ENCODE data around the gene ZNF185.

Gene ZNF185

DNA sequence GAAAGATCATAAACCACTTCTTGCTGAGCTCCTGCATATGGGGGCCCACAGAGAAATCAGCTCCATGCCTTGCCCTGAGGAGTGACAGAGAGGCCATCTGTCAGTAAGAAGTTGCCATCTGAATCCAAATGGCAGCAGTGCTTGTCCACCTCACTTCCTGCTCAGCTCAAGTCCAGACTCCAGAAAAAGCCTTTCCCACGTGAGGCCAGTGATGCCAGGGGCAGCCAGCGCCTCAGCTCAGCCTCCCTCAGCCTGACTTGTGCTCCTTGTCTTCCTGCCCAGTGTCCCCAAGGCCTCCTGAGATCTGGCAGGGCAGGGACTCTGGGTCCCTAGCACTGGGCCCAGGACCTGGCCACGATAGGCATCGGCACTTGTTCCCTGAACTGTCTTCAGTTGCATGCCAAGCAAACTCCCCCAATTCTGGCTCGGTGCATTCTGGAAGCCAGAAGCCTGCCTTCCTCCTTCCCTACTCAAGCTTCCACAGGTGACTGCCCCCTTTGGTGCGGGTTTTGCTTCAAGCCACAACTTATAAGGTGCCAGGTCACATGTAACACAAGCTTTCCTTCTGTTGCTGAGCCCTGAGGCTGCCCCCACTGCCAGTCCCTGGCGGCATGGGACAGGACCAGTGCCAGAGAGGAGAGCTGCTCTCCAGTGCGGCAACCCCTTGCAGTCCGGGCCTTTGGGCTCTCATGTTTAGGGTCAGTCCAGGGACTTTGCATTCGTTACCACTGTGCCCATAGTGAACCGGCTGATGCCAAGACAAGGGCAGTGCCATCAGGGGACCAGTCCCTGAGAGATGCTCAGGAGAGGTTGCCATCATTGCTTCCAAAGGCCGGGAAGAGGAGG, 2.2 kb downstream of the ZNF185 start:
- peaks cover 0 to 23% of the 10 kb centered on the region in 2 donors for H3K4me1 ChIP-seq (ENCODE audit: control insufficient read depth in 2 of 2, insufficient read depth in 1 of 2, low read depth in 1 of 2, low read length in 2 of 2)
- H3K18ac ChIP-seq (ENCODE audit: low read length), result no peak overlapping the region
- H2BK5ac ChIP-seq (ENCODE audit: low read length), result no peak overlapping the region
- no peaks in the 10 kb centered on the region for H3K9me3 ChIP-seq (replicated peaks in 1 of 2; ENCODE audit: control insufficient read depth in 2 of 2, insufficient read depth in 1 of 2, low read depth in 1 of 2, low read length in 2 of 2)
- no peaks in the 10 kb centered on the region for H3K36me3 ChIP-seq (replicated peaks in 1 of 2; ENCODE audit: control insufficient read depth in 2 of 2, insufficient read depth in 2 of 2, low read length in 2 of 2)
- WGBS, 2 donors (ENCODE audit: extremely low coverage in 2 of 2, insufficient read length in 2 of 2, insufficient replicate concordance in 1 of 2), result no CpG with 5 or more reads among the region's 12 CpGs
- no peak overlapping the region for H3K4me3 ChIP-seq (ENCODE audit: low read length in 2 of 2)
- no peaks in the 10 kb centered on the region for H3K79me1 ChIP-seq (ENCODE audit: low read depth, low read length)
- H3K27me3 ChIP-seq (ENCODE audit: control insufficient read depth in 3 of 3, insufficient read depth in 3 of 3, low read depth in 1 of 3, low read length in 3 of 3), result peaks cover 0 to 58% (median 0%) of the 10 kb centered on the region in 3 experiments
- H4K8ac ChIP-seq (ENCODE audit: low read depth, low read length), result no peak overlapping the region
- H2AK5ac ChIP-seq (ENCODE audit: low read depth, low read length), result no peak overlapping the region
- no peak overlapping the region for H3K23ac ChIP-seq (ENCODE audit: low read depth, low read length, poor library complexity)
- DNase-seq (ENCODE audit: low spot score), result no peak
- H3K14ac ChIP-seq (ENCODE audit: low read length), result no peak overlapping the region
- H2BK15ac ChIP-seq (ENCODE audit: low read length), result no peak overlapping the region
- no peak overlapping the region for H2BK120ac ChIP-seq (ENCODE audit: low read depth, low read length)
- H3K9ac ChIP-seq (ENCODE audit: low read depth, low read length, poor library complexity), result no peak overlapping the region
- H3K4ac ChIP-seq (ENCODE audit: low read length), result no peak overlapping the region
- no peak overlapping the region for H2BK12ac ChIP-seq (ENCODE audit: low read length)
- no peak overlapping the region for H4K91ac ChIP-seq (ENCODE audit: low read depth, low read length, poor library complexity)
- H3K27ac ChIP-seq (replicated peaks; ENCODE audit: low read length), result no peak overlapping the region
- H2AFZ ChIP-seq (ENCODE audit: low read length), result no peak overlapping the region
- H3K4me2 ChIP-seq (ENCODE audit: insufficient read depth, low read length, poor library complexity, severe bottlenecking), result no peak overlapping the region

DNA sequence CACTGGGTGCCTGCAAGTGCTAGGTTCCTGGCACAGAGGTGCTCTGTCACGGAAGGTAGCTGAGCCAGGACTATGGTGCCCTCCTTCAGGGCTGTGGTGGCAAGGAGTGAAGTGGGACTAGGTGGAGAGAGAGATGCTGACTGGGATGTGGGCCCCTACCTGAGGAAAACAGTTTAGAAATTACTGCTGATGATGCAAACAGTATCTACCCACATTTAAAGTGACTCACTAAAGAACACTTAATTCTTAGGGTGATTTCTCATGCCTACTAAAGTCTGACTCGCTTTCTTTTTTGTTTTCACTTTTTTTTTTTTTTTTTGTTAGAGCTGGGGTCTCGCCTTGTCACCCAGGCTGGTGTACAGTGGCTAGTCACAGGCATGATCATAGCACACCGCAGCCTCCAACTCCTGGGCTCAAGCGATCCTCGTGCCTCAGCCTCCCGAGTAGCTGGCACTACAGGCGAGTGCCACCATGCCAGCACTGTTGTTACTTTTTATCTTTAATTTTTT, 3.1 kb downstream of the ZNF185 start:
- Histone ChIP-seq H2BK15ac (ENCODE audit: low read length) (no peak overlapping the region), H2AK5ac (ENCODE audit: low read depth, low read length) (no peak overlapping the region), H3K4ac (ENCODE audit: low read length) (no peak overlapping the region), H3K27me3 (ENCODE audit: control insufficient read depth in 3 of 3, insufficient read depth in 3 of 3, low read depth in 1 of 3, low read length in 3 of 3) (peaks cover 0 to 60% (median 0%) of the 10 kb centered on the region in 3 experiments), H3K9me3 (replicated peaks in 1 of 2; ENCODE audit: control insufficient read depth in 2 of 2, insufficient read depth in 1 of 2, low read depth in 1 of 2, low read length in 2 of 2) (no peaks in the 10 kb centered on the region), H2BK5ac (ENCODE audit: low read length) (no peak overlapping the region), H3K4me3 (ENCODE audit: low read length in 2 of 2) (no peak overlapping the region), H3K14ac (ENCODE audit: low read length) (no peak overlapping the region), H3K27ac (replicated peaks; ENCODE audit: low read length) (no peak overlapping the region), H3K9ac (ENCODE audit: low read depth, low read length, poor library complexity) (no peak overlapping the region), H2AFZ (ENCODE audit: low read length) (no peak overlapping the region), H2BK120ac (ENCODE audit: low read depth, low read length) (no peak overlapping the region), H2BK12ac (ENCODE audit: low read length) (no peak overlapping the region), H3K4me2 (ENCODE audit: insufficient read depth, low read length, poor library complexity, severe bottlenecking) (no peak overlapping the region), H3K79me1 (ENCODE audit: low read depth, low read length) (no peaks in the 10 kb centered on the region), H3K18ac (ENCODE audit: low read length) (no peak overlapping the region), H3K36me3 (replicated peaks in 1 of 2; ENCODE audit: control insufficient read depth in 2 of 2, insufficient read depth in 2 of 2, low read length in 2 of 2) (no peaks in the 10 kb centered on the region), H3K23ac (ENCODE audit: low read depth, low read length, poor library complexity) (no peak overlapping the region), H3K4me1 (ENCODE audit: control insufficient read depth in 2 of 2, insufficient read depth in 1 of 2, low read depth in 1 of 2, low read length in 2 of 2) (peaks cover 0 to 23% of the 10 kb centered on the region in 2 donors), H4K8ac (ENCODE audit: low read depth, low read length) (no peak overlapping the region), H4K91ac (ENCODE audit: low read depth, low read length, poor library complexity) (no peak overlapping the region)
- no CpG with 5 or more reads among the region's 8 CpGs for WGBS, 2 donors (ENCODE audit: extremely low coverage in 2 of 2, insufficient read length in 2 of 2, insufficient replicate concordance in 1 of 2)
- DNase-seq (ENCODE audit: low spot score), result no peak

DNA sequence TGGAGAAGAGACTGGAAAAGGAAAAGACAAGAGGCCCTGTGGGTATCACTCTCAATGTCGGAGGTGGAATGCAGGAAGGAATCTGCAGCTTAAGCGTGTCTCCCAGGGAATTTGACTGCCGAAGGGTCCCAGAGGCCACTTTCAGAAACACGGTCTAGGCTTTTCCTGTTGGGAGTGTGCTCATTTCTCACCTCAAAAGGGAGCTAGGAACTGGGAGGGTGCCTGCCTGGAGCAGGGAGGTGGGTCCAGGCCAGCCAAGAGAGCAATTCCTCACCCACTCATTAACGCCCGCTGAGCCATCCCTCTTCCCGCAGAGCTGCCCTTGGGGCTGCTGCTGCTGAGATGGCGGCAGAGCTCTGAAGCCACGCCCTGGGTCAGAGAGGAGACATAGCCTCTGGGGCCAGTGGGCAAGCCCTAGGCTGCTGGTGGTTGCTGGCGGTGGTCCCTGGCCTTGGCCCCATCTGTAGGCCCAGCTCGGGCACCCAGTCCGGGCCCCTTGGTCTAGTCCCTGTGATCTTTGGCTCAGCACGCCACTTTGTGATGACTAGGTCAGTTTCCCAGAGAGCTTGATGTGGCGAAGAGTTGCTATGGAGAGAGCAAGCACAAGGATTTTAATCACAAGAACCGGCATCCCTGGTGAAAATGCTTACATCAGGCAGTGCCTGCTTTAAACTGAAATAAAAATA, 4.1 kb downstream of the ZNF185 start:
- H4K8ac ChIP-seq (ENCODE audit: low read depth, low read length), result no peak overlapping the region
- no peaks in the 10 kb centered on the region for H3K36me3 ChIP-seq (replicated peaks in 1 of 2; ENCODE audit: control insufficient read depth in 2 of 2, insufficient read depth in 2 of 2, low read length in 2 of 2)
- no peak overlapping the region for H3K27ac ChIP-seq (replicated peaks; ENCODE audit: low read length)
- no peak overlapping the region for H2AK5ac ChIP-seq (ENCODE audit: low read depth, low read length)
- no peak overlapping the region for H3K4ac ChIP-seq (ENCODE audit: low read length)
- no CpG with 5 or more reads among the region's 15 CpGs for WGBS, 2 donors (ENCODE audit: extremely low coverage in 2 of 2, insufficient read length in 2 of 2, insufficient replicate concordance in 1 of 2)
- peaks cover 0 to 55% (median 0%) of the 10 kb centered on the region in 3 experiments for H3K27me3 ChIP-seq (ENCODE audit: control insufficient read depth in 3 of 3, insufficient read depth in 3 of 3, low read depth in 1 of 3, low read length in 3 of 3)
- no peak overlapping the region for H2BK15ac ChIP-seq (ENCODE audit: low read length)
- H3K18ac ChIP-seq (ENCODE audit: low read length), result no peak overlapping the region
- H3K4me3 ChIP-seq (ENCODE audit: low read length in 2 of 2), result no peak overlapping the region
- H3K14ac ChIP-seq (ENCODE audit: low read length), result no peak overlapping the region
- no peak overlapping the region for H4K91ac ChIP-seq (ENCODE audit: low read depth, low read length, poor library complexity)
- no peak for DNase-seq (ENCODE audit: low spot score)
- H2BK12ac ChIP-seq (ENCODE audit: low read length), result no peak overlapping the region
- no peak overlapping the region for H2BK120ac ChIP-seq (ENCODE audit: low read depth, low read length)
- H3K9me3 ChIP-seq (replicated peaks in 1 of 2; ENCODE audit: control insufficient read depth in 2 of 2, insufficient read depth in 1 of 2, low read depth in 1 of 2, low read length in 2 of 2), result no peaks in the 10 kb centered on the region
- H3K4me1 ChIP-seq (ENCODE audit: control insufficient read depth in 2 of 2, insufficient read depth in 1 of 2, low read depth in 1 of 2, low read length in 2 of 2), result peaks cover 5 to 21% of the 10 kb centered on the region in 2 donors
- no peak overlapping the region for H3K4me2 ChIP-seq (ENCODE audit: insufficient read depth, low read length, poor library complexity, severe bottlenecking)
- H3K23ac ChIP-seq (ENCODE audit: low read depth, low read length, poor library complexity), result no peak overlapping the region
- H3K79me1 ChIP-seq (ENCODE audit: low read depth, low read length), result no peaks in the 10 kb centered on the region
- no peak overlapping the region for H3K9ac ChIP-seq (ENCODE audit: low read depth, low read length, poor library complexity)
- no peak overlapping the region for H2AFZ ChIP-seq (ENCODE audit: low read length)
- H2BK5ac ChIP-seq (ENCODE audit: low read length), result no peak overlapping the region

DNA sequence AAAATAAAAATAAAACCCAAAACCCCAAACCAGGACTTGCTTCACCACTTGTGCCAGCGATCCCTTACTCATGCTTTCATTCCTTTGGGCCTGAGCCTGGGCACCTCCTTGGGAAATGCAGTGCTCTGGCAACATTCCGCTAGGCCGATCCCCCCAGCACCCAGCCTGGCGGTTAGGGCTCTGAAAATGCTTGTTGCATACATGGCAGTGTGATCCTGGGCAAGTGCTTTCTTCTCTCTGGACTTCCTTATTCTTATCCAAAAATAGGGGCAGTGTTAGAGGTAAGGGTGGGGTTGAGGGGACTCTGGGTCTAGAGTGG, 4.6 kb downstream of the ZNF185 start:
- H4K91ac ChIP-seq (ENCODE audit: low read depth, low read length, poor library complexity), result no peak overlapping the region
- no peak overlapping the region for H4K8ac ChIP-seq (ENCODE audit: low read depth, low read length)
- no peak overlapping the region for H2AFZ ChIP-seq (ENCODE audit: low read length)
- no peaks in the 10 kb centered on the region for H3K79me1 ChIP-seq (ENCODE audit: low read depth, low read length)
- no peak overlapping the region for H3K27ac ChIP-seq (replicated peaks; ENCODE audit: low read length)
- H3K18ac ChIP-seq (ENCODE audit: low read length), result no peak overlapping the region
- H2BK5ac ChIP-seq (ENCODE audit: low read length), result no peak overlapping the region
- H3K4me3 ChIP-seq (ENCODE audit: low read length in 2 of 2), result no peak overlapping the region
- H3K9me3 ChIP-seq (replicated peaks in 1 of 2; ENCODE audit: control insufficient read depth in 2 of 2, insufficient read depth in 1 of 2, low read depth in 1 of 2, low read length in 2 of 2), result no peaks in the 10 kb centered on the region
- DNase-seq (ENCODE audit: low spot score), result no peak
- H3K14ac ChIP-seq (ENCODE audit: low read length), result no peak overlapping the region
- H3K9ac ChIP-seq (ENCODE audit: low read depth, low read length, poor library complexity), result no peak overlapping the region
- no peak overlapping the region for H2BK12ac ChIP-seq (ENCODE audit: low read length)
- WGBS, 2 donors (ENCODE audit: extremely low coverage in 2 of 2, insufficient read length in 2 of 2, insufficient replicate concordance in 1 of 2), result no CpG with 5 or more reads among the region's 4 CpGs
- H3K4me1 ChIP-seq (ENCODE audit: control insufficient read depth in 2 of 2, insufficient read depth in 1 of 2, low read depth in 1 of 2, low read length in 2 of 2), result peaks cover 7 to 19% of the 10 kb centered on the region in 2 donors
- no peak overlapping the region for H2BK15ac ChIP-seq (ENCODE audit: low read length)
- H3K4me2 ChIP-seq (ENCODE audit: insufficient read depth, low read length, poor library complexity, severe bottlenecking), result no peak overlapping the region
- H3K23ac ChIP-seq (ENCODE audit: low read depth, low read length, poor library complexity), result no peak overlapping the region
- H3K36me3 ChIP-seq (replicated peaks in 1 of 2; ENCODE audit: control insufficient read depth in 2 of 2, insufficient read depth in 2 of 2, low read length in 2 of 2), result no peaks in the 10 kb centered on the region
- H3K27me3 ChIP-seq (ENCODE audit: control insufficient read depth in 3 of 3, insufficient read depth in 3 of 3, low read depth in 1 of 3, low read length in 3 of 3), result peaks cover 0 to 51% (median 0%) of the 10 kb centered on the region in 3 experiments
- H2AK5ac ChIP-seq (ENCODE audit: low read depth, low read length), result no peak overlapping the region
- no peak overlapping the region for H2BK120ac ChIP-seq (ENCODE audit: low read depth, low read length)
- H3K4ac ChIP-seq (ENCODE audit: low read length), result no peak overlapping the region
